H9 (cell line): ENCODE data around the gene MOCOS. TPM values are rescaled to one million over a fixed set of nuclear protein-coding genes. Genes with fewer than 3 reads are reported as not detected.

Experiments used
- DNase-seq: peaks from one replicate; pipeline ENCODE4 v3.0.0-alpha.2; 2017
- H2AFZ ChIP-seq: one replicate; pipeline ENCODE4 v1.6.1; 2013; ENCODE audit warnings: mild to moderate bottlenecking, low read length, control low read depth, moderate library complexity
- H2AK5ac ChIP-seq: 2 replicates; pipeline ENCODE4 v1.6.1; 2013; ENCODE audit warnings: low read length, control low read depth, mixed read lengths; ENCODE audit not compliant: insufficient read length
- H2BK120ac ChIP-seq: one replicate; pipeline ENCODE4 v1.6.1; 2013; ENCODE audit warnings: low read depth, mild to moderate bottlenecking, low read length, control low read depth, inconsistent platforms; ENCODE audit not compliant: poor library complexity, severe bottlenecking
- H2BK12ac ChIP-seq: 2 replicates; pipeline ENCODE4 v1.6.1; 2013; ENCODE audit warnings: low read length, control low read depth, mixed read lengths, low read depth; ENCODE audit not compliant: insufficient read length
- H2BK15ac ChIP-seq: 2 replicates; pipeline ENCODE4 v1.6.1; 2013; ENCODE audit warnings: low read depth, low read length, control low read depth
- H2BK20ac ChIP-seq: one replicate; pipeline ENCODE4 v1.6.1; 2013; ENCODE audit warnings: low read depth, mild to moderate bottlenecking, low read length, control low read depth, inconsistent platforms; ENCODE audit not compliant: poor library complexity, severe bottlenecking
- H2BK5ac ChIP-seq: 2 replicates; pipeline ENCODE4 v1.6.1; 2013; ENCODE audit warnings: low read length, control low read depth, mixed read lengths; ENCODE audit not compliant: insufficient read length
- H3K14ac ChIP-seq: 2 replicates; pipeline ENCODE4 v1.6.1; 2013; ENCODE audit warnings: low read length, control low read depth; ENCODE audit not compliant: insufficient read depth
- H3K18ac ChIP-seq: 2 replicates; pipeline ENCODE4 v1.6.1; 2013; ENCODE audit warnings: low read depth, mild to moderate bottlenecking, mixed read lengths, low read length, control low read depth; ENCODE audit not compliant: insufficient read length
- H3K23ac ChIP-seq: 2 replicates; pipeline ENCODE4 v1.6.1; 2013; ENCODE audit warnings: low read length, control low read depth, mixed read lengths, low read depth; ENCODE audit not compliant: insufficient read length
- H3K23me2 ChIP-seq: 2 replicates; pipeline ENCODE4 v1.6.1; 2013; ENCODE audit warnings: low read depth, mild to moderate bottlenecking, mixed read lengths, low read length, control low read depth; ENCODE audit not compliant: insufficient read length, poor library complexity, severe bottlenecking
- H3K27ac ChIP-seq: 2 replicates; pipeline ENCODE4 v1.5.1; 2013; ENCODE audit warnings: low read length, control low read depth, mixed read lengths, low read depth; ENCODE audit not compliant: insufficient read length
- H3K27me3 ChIP-seq: 2 replicates; pipeline ENCODE4 v1.6.1; 2013; ENCODE audit warnings: low read length, control low read depth, inconsistent platforms; ENCODE audit not compliant: insufficient read depth
- H3K4ac ChIP-seq: 2 replicates; pipeline ENCODE4 v1.6.1; 2013; ENCODE audit warnings: low read depth, mild to moderate bottlenecking, control low read depth, inconsistent platforms, low read length, moderate library complexity
- H3K4me1 ChIP-seq: 2 replicates; pipeline ENCODE4 v1.6.1; 2013; ENCODE audit warnings: low read length, control low read depth, inconsistent platforms; ENCODE audit not compliant: insufficient read depth
- H3K4me2 ChIP-seq: 2 replicates; pipeline ENCODE4 v1.6.1; 2013; ENCODE audit warnings: low read length, control low read depth, mixed read lengths; ENCODE audit not compliant: insufficient read length, insufficient read depth
- H3K56ac ChIP-seq: 2 replicates; pipeline ENCODE4 v1.6.1; 2013; ENCODE audit warnings: low read depth, mild to moderate bottlenecking, mixed read lengths, low read length, control low read depth; ENCODE audit not compliant: insufficient read length
- H3K79me1 ChIP-seq: 2 replicates; pipeline ENCODE4 v1.6.1; 2013; ENCODE audit warnings: low read depth, mild to moderate bottlenecking, moderate library complexity, low read length, control low read depth, inconsistent platforms; ENCODE audit not compliant: insufficient read depth, poor library complexity, severe bottlenecking
- H3K79me2 ChIP-seq: 2 replicates; pipeline ENCODE4 v1.6.1; 2013; ENCODE audit warnings: low read length, control low read depth, inconsistent platforms; ENCODE audit not compliant: insufficient read depth
- H3K9ac ChIP-seq: 2 replicates; pipeline ENCODE4 v1.6.1; 2013; ENCODE audit warnings: low read length, control low read depth, mixed read lengths; ENCODE audit not compliant: insufficient read length; ENCODE audit errors: extremely low read depth
- H3K9me3 ChIP-seq: one replicate; pipeline ENCODE4 v1.6.1; 2013; ENCODE audit warnings: low read depth, low read length, inconsistent platforms; ENCODE audit not compliant: control insufficient read depth
- H3T11ph ChIP-seq: one replicate; pipeline ENCODE4 v1.6.1; 2013; ENCODE audit warnings: mild to moderate bottlenecking, low read length, control low read depth, inconsistent platforms
- H4K20me1 ChIP-seq: one replicate; pipeline ENCODE4 v1.6.1; 2013; ENCODE audit not compliant: control insufficient read depth, insufficient read length, insufficient read depth
- H4K5ac ChIP-seq: 2 replicates; pipeline ENCODE4 v1.6.1; 2013; ENCODE audit warnings: low read depth, mild to moderate bottlenecking, mixed read lengths, low read length, control low read depth; ENCODE audit not compliant: insufficient read length
- H4K8ac ChIP-seq: replicated peaks from 2 replicates; pipeline ENCODE4 v1.6.1; 2013; ENCODE audit warnings: low read length, control low read depth, mixed read lengths, low read depth; ENCODE audit not compliant: insufficient read length
- H4K91ac ChIP-seq: 2 replicates; pipeline ENCODE4 v1.6.1; 2013; ENCODE audit warnings: low read depth, mild to moderate bottlenecking, moderate library complexity, mixed read lengths, low read length, control low read depth; ENCODE audit not compliant: insufficient read length
- H3K27ac Mint-ChIP-seq, 3 experiments: 2 replicates in 2 of 3; 3 replicates in 1 of 3; pipeline ENCODE4 v1.8.0; 2020 to 2021; ENCODE audit warnings: mixed read lengths in 3 of 3, mild to moderate bottlenecking in 1 of 3, moderate library complexity in 1 of 3
- H3K27me3 Mint-ChIP-seq: 2 replicates; pipeline ENCODE4 v1.8.0; 2021; ENCODE audit warnings: low read depth, mild to moderate bottlenecking, moderate library complexity, mixed read lengths
- H3K36me3 Mint-ChIP-seq, 3 experiments: 2 replicates in 2 of 3; 3 replicates in 1 of 3; pipeline ENCODE4 v1.8.0; 2020 to 2021; ENCODE audit warnings: low read depth in 3 of 3, mixed read lengths in 3 of 3; ENCODE audit not compliant: insufficient read depth in 1 of 3
- H3K4me1 Mint-ChIP-seq, 2 experiments: 2 replicates each; pipeline ENCODE4 v1.8.0; 2020; ENCODE audit warnings: mixed read lengths in 2 of 2
- H3K4me3 Mint-ChIP-seq, 2 experiments: 2 replicates in 1 of 2; 3 replicates in 1 of 2; pipeline ENCODE4 v1.8.0; 2020 to 2021; ENCODE audit warnings: mild to moderate bottlenecking in 2 of 2, mixed read lengths in 2 of 2, moderate library complexity in 1 of 2
- H3K9me3 Mint-ChIP-seq, 2 experiments: 2 replicates in 1 of 2; 3 replicates in 1 of 2; pipeline ENCODE4 v1.8.0; 2020; ENCODE audit warnings: mild to moderate bottlenecking in 2 of 2, mixed read lengths in 2 of 2, moderate library complexity in 1 of 2
- CTCF ChIP-seq: fragments of 200-600 bp; sonication (generic); conservative IDR thresholded peaks from 3 replicates; pipeline ENCODE4 v1.8.0; 2021; ENCODE audit warnings: antibody characterized with exemption, mild to moderate bottlenecking
- WGBS: extraction: QIAGEN DNeasy Blood & Tissue Kit; methylation state at CpG from one replicate; pipeline ENCODE4 v1.1.7; 2013; ENCODE audit warnings: missing lambda C conversion rate, low lambda C conversion rate, mixed read lengths; ENCODE audit not compliant: insufficient read length; ENCODE audit errors: extremely low coverage; 5-methylcytosine and 5-hydroxymethylcytosine counted together
- total RNA-seq: library from RNA; stranded (reverse); gene quantifications from 2 replicates; pipeline ENCODE4 v1.2.1, GENCODE V29; 2021

The MOCOS gene
- total RNA-seq, 1 experiment from 2014 or later: 6.0 TPM

GRCh38 chr18:36303211-36303844 lies 116.0 kb downstream of the MOCOS start:
- H3K27me3 Mint-ChIP-seq: peaks cover 47% of the 10 kb centered on the region
- Histone ChIP-seq H2AFZ (no peak overlapping the region), H3K9me3 (no peaks in the 10 kb centered on the region), H4K8ac (no peak overlapping the region), H2BK5ac (no peak overlapping the region), H3K4me1 (no peaks in the 10 kb centered on the region), H3K79me2 (no peaks in the 10 kb centered on the region), H3K79me1 (no peaks in the 10 kb centered on the region), H2BK15ac (no peak overlapping the region), H3K14ac (no peak overlapping the region), H2BK20ac (no peak overlapping the region), H4K91ac (no peak overlapping the region), H3K4me2 (no peak overlapping the region), H3K23ac (no peak overlapping the region), H4K5ac (no peak overlapping the region), H3K4ac (no peak overlapping the region), H2AK5ac (no peak overlapping the region), H3K9ac (no peak overlapping the region), H4K20me1 (no peaks in the 10 kb centered on the region), H2BK120ac (no peak overlapping the region), H3K27me3 (peaks cover 4% of the 10 kb centered on the region; the same call in 1 of the 2 replicates), H3K56ac (no peak overlapping the region), H2BK12ac (no peak overlapping the region), H3K23me2 (peaks cover 1% of the 10 kb centered on the region), H3K18ac (no peak overlapping the region), H3T11ph (no peak overlapping the region), H3K27ac (no peak overlapping the region)
- no peak overlapping the region for H3K4me3 Mint-ChIP-seq
- no CpG with 5 or more reads among the region's 6 CpGs for WGBS
- no peak for TF ChIP-seq CTCF
- DNase-seq: no peak
- H3K4me1 Mint-ChIP-seq: peaks cover 9 to 24% of the 10 kb centered on the region in 2 experiments
- H3K27ac Mint-ChIP-seq: no peak overlapping the region
- no peaks in the 10 kb centered on the region for H3K9me3 Mint-ChIP-seq
- peaks cover 0 to 3% (median 0%) of the 10 kb centered on the region in 3 experiments; a peak in 3 of 7 replicates for H3K36me3 Mint-ChIP-seq
